GM21423 (cell line): ENCODE data around the gene ZBTB48.
"Not testable (repeated sequence)": the region's sequence is repeated elsewhere in the genome, so short reads cannot be mapped to it uniquely, and the experiment has no call there.

Experiments used
- ATAC-seq: cut with Tn5 transposase; IDR thresholded peaks from one replicate; pipeline ENCODE4 v1.9.1; 2021; ENCODE audit warnings: mild to moderate bottlenecking, moderate library complexity; ENCODE audit not compliant: unreplicated experiment

Gene ZBTB48

DNA sequence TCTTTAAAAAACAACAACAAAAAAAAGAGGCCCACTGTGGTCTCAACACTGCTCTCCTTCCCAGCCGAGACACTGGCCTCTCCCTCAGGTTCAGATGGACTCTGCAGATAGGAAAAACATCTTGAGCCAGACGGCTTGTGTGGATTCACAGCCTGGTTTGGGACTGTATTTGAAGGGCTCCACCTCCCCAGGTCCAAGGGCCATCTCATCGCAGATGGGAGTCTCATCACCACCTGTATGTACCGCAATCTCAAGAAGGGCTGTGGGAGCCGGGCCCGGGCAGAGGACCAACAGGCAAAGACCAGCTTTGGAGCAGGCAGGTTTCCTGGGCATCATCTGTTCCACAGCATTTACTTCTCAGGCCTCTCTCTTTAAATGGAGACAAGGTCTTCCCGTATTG lies 10.3 kb downstream of the ZBTB48 start:
- no peak for ATAC-seq

DNA sequence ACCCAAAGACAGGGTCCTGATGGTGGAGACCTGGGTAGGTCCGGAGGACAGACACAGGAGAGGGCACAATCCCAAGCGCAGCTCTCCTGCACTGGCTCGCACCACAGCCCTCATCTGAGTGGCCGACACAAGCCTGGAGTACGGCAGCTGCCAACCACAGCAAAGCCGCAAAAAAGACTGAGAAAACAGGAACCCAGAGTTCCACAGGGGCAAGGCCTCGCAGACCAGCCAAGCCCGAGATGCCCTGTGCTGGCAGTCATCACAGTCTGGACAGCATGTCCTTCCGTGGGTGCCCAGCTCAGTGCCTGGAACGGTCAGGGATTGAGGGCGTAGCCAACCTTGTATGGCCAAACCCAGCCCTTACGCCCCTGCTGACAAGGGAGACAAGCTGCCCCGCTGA lies 11.4 kb downstream of the ZBTB48 start:
- no peak for ATAC-seq

DNA sequence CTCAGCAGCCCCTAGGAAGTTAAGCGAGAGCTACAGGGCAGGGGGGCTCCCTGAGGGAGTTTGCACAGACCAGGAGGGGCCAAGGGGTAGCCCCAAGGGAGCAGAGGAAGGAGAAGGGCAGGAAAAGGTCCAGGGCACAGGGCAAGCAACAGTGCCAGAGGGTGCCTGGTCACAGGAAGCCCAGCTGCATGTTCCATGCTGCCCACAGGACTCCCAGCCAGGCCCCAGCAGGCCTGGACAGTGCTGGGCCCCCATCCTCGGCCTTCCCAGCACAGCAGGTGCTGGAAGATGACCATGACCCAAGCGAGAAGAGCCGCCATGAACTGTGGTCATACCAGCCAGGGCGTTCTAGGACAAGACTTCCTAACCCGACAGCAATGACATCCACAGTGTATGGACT lies 11.8 kb downstream of the ZBTB48 start:
- ATAC-seq, result no peak

DNA sequence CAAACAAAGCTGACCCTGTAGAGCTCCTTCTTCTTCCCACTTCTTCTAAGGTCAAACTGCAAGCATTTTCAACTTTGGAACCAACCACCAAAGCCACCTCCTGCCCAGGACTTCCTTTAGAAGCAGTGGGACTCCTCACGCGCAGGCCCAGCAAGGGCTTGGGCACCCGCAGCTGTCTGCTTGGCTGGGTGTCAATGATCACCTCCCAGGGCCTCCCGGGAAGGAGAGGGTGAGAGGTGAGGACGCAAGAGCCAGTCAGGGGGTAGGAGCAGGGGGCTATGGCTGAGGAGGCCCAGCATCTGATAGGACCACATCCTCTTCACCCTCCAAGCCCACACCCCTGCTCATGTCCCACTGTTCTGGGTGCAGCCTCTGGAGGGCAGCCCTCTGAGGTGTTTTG lies 12.6 kb downstream of the ZBTB48 start:
- ATAC-seq, result no peak

DNA sequence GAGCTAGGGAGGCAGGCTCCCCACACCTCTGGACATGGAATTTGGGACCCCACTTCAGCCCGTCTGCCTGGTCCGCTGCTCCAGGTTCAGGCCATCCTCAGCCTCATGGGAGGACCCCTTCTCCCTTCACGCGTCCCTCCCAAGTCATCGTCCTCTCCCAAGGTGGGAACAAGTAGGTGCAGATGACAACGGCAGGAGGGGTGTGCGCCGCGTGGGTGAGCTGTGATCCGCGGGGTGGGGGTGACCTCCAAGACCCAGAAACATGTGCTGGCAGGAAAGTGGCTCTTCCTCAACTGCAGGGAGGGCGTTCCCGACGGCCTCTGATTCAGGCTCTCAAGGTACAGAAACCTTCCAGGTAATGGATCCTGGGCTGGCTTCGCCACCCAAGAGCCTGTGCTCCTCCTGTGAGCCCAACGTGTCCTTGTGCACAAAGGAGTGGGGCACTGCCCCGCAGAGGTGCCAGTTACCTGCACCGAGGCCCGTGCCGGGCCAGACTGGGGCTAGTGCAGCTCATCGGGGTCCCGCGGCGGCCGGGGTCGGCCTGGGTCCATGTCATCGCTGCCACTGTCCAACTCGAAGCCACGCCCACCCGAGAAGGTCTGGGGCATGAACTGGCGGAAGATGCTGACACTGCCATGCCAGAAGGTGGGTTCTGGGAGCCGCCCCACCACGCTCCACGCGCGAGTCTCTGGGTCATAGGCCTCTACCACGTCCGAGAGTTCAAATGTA lies 13.2 kb downstream of the ZBTB48 start:
- ATAC-seq, result no peak

DNA sequence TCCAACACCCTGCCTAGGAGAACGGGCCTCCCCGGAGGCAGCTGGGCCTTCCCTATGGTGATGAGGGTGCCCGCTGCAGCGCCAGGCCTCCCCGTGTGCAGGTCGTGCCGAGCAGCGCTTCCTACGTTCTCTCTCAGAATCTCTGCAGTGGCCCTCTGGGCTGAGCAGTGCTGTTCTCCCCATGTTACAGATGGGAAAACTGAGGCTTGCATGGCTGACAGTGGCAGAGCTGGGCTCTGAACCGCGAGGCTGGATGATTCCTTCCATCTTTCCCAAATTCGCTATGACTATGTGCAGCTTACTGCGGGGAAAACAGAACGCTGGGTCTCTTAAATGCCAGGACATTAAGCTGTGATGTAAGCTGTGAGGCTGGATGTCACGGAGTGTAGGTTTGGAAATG lies 14.0 kb downstream of the ZBTB48 start:
- no peak for ATAC-seq

DNA sequence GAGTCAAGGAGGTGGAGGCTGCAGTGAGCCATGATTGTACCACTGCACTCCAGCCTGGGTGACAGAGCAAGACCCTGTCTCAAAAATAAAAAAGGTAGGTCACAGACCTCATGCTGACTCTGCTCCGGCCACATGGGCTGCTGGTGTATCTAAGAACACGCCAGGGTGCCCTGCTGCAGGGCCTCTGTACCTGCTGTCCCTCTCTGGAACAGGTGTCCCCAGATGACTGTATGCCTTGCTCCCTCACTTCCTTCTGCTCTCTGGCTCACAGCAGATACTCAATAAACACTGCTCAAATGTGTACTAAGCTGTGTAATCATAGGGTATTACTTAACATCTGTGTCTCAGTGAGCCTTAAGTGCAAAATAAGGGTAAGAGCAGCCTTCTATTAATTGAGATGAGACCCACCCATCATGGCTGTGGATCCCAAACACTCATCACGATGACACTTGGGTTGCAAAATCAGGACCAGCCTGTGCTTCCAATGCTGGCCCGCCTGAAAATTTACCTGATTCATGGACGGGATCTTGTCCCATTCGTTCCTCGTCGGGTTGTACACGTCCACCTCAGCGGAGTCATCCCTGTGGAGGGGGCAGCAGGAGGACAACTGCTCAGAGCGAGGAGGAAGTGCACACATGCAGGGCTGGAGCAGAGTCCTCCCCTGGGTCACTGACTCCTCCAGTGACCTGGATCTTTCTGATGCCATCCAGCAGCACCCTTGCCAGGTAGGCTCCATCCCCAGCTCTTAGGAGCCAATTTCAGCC lies 15.4 kb downstream of the ZBTB48 start:
- no peak for ATAC-seq

DNA sequence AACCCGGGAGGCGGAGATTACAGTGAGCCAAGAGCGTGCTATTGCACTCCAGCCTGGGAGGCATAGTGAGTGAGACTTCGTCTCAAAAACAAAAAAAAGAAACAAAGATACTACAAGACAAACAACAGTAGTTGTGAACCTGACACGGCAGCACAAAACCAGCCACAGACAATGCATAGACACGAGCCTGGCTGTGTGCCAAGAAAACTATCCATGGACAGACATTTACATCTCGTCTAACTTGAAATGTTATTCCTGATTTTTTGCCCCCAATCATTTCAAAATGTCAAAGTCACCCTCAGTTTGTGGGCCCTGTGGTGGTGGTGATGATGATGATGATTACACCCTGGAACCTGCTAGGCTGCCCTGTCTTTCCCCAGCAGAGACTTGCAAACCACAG lies 16.6 kb downstream of the ZBTB48 start:
- ATAC-seq, result no peak

DNA sequence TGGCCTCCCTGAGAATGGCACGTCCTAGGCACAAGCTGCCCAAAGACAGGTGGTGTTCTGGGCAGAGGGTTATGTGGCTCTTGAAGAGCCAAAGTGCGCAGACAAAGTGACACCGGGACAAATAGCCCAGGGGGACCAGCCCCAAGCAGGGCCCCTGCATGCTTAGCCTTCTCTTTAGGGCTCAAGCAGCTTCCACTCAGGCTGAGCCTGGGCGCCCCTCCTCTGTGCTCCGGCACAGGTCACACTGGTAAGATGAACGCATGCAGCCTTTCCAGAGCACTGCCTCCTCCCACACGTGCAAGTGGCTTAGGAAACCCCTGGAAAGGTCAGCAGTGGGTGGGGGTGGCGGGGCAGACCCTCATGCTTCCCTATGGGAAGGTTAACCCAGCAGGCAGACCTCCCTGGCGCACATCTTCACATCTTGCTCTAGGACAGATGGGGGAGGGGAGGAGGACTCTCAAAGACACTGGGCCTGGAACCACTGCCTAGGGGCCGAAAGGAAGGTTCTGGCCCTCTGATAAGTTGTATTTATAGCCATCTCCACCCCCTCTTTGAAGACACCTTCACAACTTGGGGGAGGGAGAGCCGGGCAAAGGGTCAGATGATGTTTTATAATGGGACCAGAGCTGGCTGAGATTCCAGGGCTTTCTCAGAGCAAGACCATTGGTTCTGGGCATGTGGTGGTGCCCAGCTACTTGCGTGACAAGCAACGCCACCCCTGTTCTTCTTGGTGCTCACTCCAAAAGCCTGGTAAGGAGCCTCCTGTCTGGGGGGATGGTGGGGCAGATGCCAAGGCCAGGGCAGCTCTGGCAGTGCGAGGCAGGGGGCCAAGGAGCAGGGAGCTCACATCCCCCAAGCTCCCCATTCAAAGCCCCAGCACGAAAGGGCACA lies 17.3 kb downstream of the ZBTB48 start:
- no peak for ATAC-seq

DNA sequence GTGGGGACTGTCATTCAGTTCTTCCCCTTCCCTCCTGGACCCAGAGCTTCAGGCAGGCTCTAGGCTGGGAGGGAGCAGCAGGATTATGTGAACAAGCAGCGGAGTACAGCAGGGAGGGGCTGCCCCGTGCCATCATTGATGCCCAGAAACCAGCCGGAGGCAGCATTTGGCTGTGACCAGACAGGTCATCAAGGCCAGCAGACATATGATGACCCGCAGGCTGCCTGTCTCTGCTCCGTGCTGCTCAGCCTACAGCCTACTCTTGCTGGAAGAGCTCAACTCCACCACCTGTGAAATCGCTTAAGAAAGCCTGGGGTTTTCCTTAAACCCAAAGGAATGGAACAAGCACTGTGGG lies 18.0 kb downstream of the ZBTB48 start:
- ATAC-seq, result no peak

DNA sequence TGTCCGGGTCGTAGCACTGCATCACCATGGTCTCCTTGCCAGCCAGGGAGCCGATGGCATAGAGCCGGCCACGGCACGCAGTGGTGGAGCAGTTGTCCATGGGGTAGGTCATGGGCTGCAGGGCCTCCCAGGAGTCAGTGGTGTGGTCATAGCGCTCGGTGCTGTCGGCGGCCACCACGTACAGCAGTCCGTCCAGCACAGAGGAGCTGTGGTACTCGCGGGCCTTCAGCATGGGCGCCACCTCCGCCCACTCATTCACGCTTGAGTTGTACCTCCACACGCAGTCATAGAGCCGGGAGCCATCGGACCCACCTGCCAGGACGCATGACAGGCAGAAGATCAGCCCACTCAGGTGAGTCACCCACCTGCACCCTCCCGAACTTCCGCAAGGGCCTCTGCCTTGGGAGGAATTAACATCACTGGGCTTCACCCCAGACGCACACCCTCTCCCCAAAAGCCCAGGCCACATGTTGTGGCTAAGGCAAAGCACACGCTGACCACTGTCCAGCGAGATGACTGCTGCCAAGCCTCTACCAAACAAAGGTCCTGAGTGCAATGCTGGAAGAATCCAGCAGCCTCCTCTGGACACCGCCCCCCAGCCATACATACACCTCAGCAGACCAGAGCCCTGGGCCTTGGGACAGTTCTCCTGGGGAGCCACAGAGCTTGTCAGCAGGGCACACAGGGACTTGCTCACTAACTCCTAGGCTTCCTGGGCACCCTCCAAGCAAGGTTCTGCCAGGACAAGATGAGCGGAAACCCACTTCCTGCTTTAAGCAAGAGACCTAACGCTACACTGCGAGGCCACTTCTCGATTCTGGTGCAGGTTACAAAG lies 19.6 kb downstream of the ZBTB48 start:
- no peak for ATAC-seq

DNA sequence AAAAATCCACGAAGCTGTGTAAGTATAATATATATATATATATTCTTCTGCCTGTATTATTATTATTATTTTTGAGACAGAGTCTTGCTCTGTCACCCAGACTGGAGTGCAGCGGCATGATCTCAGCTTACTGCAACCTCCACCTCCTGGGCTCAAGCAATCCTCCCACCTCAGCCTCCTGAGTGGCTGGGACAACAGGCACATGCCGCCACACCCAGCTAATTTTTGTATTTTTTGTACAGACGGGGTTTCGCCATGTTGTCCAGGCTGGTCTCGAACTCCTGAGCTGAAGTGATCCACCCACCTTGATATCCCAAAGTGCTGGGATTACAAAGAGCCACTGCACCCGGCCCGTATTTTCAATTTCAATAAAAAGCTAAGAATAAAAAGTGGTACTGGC lies 20.2 kb downstream of the ZBTB48 start:
- ATAC-seq, result not testable (repeated sequence)

DNA sequence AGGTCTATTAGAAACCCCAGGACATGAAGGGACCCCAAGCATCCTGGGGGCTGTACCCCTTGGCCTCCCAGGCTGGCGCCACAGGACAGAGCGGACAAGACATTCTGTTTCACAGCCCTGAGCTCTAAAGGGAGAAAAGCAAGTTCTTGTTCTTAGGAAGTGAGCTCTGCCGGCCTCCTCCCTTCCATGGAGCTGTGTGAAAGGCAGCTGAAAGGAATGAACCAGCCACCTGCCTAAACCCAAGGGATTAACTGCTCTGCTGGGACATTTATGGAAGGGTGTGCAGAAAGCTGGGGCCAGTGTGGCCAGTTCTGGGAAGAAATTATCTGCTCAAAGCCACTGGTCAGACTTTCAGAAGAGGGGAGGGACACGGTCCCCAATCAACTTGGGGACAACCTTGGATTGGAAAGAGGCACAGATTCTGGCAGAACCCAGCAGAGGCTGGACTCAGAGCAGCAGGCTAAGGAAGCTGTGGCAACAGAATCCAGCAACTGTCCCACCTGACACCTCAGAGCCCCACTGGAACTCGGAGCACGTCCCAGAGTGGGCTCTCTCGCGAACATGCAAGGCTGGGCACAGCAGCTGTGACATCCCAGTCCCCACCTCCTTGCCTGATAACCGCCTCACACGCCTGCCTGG lies 20.7 kb downstream of the ZBTB48 start:
- ATAC-seq, result no peak

DNA sequence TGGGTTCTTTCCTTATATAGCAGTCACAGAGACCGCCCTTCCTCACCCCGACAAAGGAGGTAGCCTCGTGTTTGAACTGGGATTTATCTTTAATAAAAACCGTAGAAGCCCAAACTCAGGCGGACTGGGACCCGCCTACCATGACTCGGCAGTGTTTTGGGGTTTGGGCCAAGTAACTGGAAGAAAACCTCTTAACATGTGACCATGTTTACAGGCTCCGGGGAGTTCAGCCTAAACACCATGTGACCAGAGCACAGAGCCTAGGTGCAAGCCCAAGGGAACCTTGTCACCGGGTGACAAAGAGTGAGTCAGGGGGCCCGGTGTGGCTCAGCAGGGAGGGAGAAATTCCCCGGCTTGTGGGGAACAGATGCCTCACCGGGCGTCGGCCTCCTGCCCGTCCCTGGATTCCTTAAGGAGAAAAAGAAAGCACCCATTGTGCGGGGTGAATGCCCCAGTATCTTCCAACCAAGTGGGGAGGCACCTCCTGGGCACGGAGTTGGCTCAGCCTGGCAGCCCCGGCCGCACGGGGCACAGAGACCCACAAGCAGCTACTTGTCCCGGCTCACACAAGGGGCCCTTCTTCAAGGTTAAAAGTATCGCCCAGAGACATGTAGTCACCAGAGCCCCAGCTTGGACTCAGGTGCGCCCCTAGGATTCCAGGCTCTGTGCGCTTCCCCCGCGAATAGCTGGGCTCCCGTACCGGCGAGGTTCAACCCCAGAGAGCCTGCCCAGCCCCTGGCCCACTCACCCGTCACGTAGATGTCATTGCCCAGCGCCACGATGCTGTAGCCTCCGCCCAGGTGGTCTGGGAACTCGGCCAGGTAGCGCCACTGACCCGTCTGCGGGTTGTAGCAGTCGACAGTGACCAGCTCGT lies 21.5 kb downstream of the ZBTB48 start:
- ATAC-seq, result peak; percentile 21

DNA sequence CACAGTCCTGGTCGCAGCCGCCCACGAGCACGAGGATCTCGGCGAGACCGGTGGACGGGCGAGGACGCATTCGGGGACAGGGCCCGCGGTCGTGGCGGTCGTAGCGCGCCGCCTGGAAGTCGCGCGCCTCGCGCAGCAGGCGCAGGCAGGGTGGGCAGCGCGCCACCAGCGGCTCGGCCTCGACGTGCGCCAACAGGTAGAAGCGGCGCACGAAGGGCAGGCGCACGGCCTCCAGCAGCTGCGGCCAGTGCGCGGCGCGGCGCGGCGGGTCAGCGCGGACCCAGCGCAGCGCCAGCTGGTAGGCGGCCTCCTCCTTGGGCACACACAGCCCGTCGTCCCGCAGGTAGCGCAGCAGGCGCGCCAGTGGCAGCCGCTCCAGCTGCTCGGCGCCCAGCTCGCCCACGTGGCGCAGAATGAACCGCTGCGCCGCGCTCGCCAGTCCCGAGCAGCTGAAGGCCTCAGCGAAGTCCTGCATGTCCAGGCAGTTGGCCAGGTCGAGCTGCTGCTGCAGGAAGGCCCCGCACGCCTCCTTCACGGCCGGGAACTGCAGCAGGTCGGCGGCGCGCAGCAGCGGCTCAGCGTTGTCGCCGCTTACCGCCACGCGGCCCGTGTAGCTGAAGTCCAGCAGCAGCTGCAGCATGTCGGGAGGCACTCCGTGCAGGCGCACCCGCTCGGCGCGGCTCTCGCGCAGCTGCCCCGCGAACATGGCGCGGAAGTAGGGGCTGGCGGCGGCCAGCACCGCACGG lies 22.3 kb downstream of the ZBTB48 start:
- ATAC-seq, result peak; percentile 25

DNA sequence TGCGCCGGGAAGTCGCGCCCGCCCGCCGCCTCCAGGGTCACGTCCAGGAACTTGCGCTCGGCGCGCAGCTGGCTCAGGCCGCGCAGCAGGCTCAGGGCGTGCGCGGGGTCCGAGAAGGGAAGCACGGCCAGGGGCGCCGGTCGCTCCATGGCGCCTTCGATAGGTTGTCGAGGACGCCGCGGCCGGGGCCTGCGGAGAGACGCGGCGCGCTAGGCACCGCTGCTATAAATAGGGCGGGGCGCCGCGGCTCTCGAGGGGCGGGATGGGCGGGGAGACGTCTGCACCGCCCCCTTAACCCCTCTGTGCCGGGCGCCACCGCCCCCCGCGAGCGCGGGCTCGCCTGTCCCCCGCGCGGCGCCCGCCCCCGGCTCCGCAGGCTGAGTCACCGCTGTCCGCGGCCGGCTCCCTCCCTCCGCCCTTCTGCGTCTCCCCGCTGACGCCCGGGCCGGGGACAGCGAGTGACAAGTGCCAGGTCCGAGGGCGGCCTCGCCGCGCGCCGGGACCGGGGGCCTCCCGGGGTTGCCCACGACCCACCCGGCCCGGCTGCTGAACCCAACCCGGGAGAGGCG lies 23.0 kb downstream of the ZBTB48 start, which contains the start of gene KLHL21:
TSS of gene KLHL21 (minus strand) at position 201 of the 569 bp plus-strand sequence. CDS start at position 149, 52 bp downstream.
- peak; percentile 52 for ATAC-seq

DNA sequence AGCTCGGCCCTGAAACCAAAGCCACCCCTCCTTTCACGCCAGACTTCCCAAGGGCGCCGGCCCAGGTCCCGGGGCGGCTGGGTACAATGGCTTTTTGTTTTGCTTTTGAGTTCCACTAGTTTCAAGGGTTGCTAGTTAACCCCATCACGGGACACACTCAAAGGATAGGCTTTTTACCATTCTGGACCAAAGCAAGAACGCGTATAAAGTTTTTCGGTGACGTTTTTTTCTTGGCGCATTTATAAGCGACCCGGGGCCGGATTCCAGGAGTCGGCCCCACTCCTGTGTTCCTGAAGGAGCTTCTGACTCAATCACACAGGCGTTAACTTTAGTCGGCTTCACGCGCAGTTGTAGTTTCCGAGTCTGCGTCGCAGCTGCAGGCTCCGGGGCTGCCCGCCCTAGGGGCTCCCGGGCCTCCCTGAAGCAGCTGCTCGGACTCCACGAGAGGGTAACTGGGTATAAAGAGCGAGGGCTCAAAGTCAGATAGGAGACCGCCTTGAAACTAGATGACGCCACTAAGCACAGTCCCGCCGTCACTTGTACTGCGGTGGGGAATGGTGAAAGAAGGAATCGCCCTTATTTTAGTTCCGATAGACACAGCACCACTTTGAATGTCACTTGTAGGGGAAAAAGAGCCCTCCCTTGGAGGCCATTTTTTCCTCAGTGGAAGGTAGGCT lies 23.6 kb downstream of the ZBTB48 start:
- peak; percentile 30 for ATAC-seq
